Hepatocyte (in vitro differentiated cells): ENCODE measurements around the gene PPCDC.

Experiments
- CTCF ChIP-seq: fragments of 200-600 bp; sonication (generic); IDR thresholded peaks from 2 replicates; pipeline ENCODE4 v1.5.1; 2016; ENCODE audit warnings: antibody characterized with exemption, mild to moderate bottlenecking; ENCODE audit not compliant: poor library complexity
- EZH2 ChIP-seq: fragments of 200-600 bp; sonication (generic); IDR thresholded peaks from 2 replicates; pipeline ENCODE4 v1.6.1; 2016; ENCODE audit warnings: antibody characterized with exemption, mild to moderate bottlenecking, borderline replicate concordance

GRCh38 chr15:74976159-74976558 is 47.2 kb upstream of the PPCDC start:
- TF ChIP-seq EZH2 (no peak), CTCF (no peak)
